Vagina (tissue), 2 donors: Measurements from ENCODE around the gene DCTN2.

Experiments
- CTCF ChIP-seq, 3 experiments: fragments of 450-650 bp in 2 of 3; fragments of 200-600 bp in 1 of 3; sonication (generic) in 1 of 3; IDR thresholded peaks; one replicate each; pipeline ENCODE4 v1.5.1; 2017 to 2019; ENCODE audit warnings: antibody characterized with exemption in 3 of 3, mild to moderate bottlenecking in 2 of 3, moderate library complexity in 2 of 3
- POLR2A ChIP-seq, 2 donors: fragments of 450-650 bp; IDR thresholded peaks; one replicate each; pipeline ENCODE4 v1.6.1; 2017; ENCODE audit warnings: antibody characterized with exemption in 2 of 2, mild to moderate bottlenecking in 2 of 2, moderate library complexity in 2 of 2
- POLR2AphosphoS5 ChIP-seq, 2 donors: sonication (generic); formaldehyde crosslinking; IDR thresholded peaks; one replicate each; pipeline ENCODE4 v1.9.0; 2017; ENCODE audit warnings: antibody characterized with exemption in 2 of 2, mild to moderate bottlenecking in 2 of 2, low read depth in 1 of 2; ENCODE audit not compliant: insufficient read depth in 1 of 2

GRCh38 chr12:57526477-57527126 is 20.4 kb downstream of the DCTN2 start:
- TF ChIP-seq POLR2AphosphoS5 (IDR thresholded peaks at IDR 0.05; ENCODE audit: insufficient read depth in 1 of 2, low read depth in 1 of 2) (no peak), CTCF (IDR thresholded peaks at IDR 0.05) (no peak), POLR2A (IDR thresholded peaks at IDR 0.05) (no peak)
